Stimulated activated CD8-positive, alpha-beta memory T cell treated with anti-CD3 and anti-CD28 coated beads, Interleukin-4, amount 100 ng/mL, for 48 hours (primary cell): ENCODE results near the gene DEPDC7.
"Not testable (repeated sequence)": the region's sequence is repeated elsewhere in the genome, so short reads cannot be mapped to it uniquely, and the experiment has no call there.

Source experiments
- DNase-seq: peaks from one replicate; pipeline ENCODE4 v3.0.0-alpha.2; 2020

The DEPDC7 gene

DNA sequence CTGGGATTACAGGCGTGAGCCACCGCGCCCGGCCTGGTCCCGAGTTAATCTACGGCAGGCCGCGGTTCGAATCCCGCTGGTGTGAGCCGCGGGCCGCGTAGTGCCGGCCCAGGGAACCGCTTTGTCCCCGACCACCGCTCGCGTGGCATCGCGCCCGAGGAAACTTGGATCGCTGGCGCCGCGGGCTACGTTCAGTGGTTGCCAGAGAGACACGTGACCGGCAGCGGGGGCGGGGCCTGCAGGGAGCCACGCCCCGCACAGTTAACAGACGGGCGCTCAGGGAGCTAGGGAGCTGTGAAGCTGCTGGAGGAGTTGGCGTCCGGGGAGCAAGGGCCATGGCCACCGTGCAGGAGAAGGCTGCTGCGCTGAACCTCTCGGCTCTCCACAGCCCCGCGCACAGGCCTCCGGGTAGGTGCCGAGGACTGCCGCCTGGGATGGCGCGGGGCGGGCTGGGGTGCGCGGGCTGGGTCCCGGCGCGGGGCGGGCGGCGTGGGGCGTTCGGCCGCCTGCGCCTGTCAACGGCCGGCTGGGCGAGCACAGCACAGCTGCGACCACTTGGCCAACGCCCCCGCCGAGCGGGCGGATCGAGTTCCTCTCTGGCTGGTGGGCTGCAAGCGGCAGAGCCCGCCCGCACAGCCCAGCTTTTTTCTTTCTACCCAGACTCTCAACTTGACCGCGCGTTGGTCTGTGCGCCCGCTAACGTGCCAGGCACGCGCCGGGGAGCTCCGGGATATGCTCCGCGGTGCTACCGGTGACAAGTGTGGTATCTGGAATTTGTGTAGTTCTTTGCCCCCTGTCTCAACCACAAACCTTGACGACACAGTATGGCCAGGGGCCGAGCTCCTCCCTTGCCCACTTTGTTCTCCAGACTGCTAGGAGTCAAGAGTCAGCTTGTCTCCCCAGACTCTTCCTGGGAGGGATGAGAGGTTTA, at the start of gene DEPDC7:
Gene DEPDC7, plus strand, starts transcription at position 258 of the 931 bp plus-strand sequence. Its CDS starts 78 bp downstream, at position 336.
- DNase-seq = peak; percentile 86

DNA sequence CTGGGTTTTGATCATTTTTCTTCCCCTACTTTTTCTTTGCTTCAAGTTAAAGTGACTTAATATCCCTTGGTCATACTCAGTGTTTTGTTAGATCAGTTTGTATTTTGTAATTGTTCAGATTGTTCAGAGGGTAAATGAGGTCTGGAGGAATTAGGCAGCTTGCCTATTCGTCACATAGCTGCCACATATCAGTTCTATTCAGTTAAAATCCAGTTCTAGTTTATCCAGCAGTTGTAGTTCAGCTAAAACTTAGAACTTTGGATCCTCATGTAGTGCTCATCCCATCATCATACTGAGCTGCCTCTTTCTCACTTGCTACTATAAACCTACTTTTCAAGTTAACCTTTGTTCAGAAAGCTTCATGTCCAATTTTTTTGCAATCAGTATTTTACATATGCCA, 47.1 kb upstream of the DEPDC7 start:
- no peak for DNase-seq

GRCh38 chr11:32972233-32972632, 43.4 kb upstream of the DEPDC7 start:
- not testable (repeated sequence) for DNase-seq

- DNase-seq = no peak
These were observed 42.9 kb upstream of the DEPDC7 start for GRCh38 chr11:32972781-32973180.

DNA sequence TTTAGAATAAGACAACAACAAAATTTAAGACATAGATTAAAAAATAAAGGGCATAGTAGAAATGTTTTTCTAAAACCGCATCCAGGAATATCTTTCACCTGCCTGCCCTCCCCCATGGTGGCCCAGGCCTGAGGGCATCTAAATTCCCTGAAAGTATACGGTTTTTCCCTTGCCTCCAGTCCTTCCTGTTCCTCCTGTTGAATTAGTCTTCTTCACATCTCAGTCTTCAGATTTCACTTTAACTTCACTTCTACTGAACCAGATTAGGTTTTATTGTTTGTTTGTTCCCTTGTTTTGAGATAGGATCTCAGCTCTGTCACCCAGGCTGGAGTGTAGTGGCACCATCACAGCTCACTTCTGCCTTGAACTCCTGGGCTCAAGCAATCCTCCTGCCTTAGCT, 33.1 kb upstream of the DEPDC7 start:
- DNase-seq = no peak

- no peak for DNase-seq
These were observed 32.2 kb upstream of the DEPDC7 start for GRCh38 chr11:32983506-32983905.

DNA sequence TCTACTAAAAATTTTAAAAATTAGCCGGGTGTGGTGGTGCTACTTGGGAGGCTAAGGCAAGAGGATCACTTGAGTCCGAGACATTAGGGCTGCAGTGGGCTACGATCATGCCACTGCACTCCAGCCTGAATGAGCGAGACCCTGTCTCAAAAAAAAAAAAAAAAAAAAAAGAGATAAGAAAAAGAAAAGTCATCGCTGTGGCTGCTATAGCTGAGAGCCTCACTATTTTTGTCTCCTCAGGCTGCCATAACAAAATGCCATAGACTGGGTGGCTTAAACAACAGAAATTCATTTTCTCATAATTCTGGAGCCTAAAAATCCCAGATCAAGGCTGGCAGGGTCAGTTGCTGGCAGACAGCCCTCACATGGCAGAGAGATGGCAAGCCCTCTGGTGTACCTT, 30.1 kb upstream of the DEPDC7 start:
- no peak for DNase-seq

DNA sequence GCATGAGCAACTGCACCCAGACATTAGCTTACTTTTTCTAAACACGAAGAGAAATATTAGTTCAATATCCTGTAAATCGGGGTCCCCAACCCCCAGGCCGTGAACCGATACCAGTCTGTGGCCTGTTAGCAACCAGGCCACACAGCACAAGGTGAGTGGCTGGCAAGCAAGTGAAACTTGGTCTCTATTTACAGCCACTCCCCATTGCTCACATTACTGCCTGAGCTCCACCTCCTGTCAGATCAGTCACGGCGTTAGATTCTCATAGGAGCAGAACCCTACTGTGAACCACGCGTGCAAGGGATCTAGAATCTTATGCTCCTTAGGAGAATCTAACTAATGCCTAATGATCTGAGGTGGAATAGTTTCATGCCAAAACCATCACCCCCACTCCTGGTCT, 27.8 kb upstream of the DEPDC7 start:
- no peak for DNase-seq

DNA sequence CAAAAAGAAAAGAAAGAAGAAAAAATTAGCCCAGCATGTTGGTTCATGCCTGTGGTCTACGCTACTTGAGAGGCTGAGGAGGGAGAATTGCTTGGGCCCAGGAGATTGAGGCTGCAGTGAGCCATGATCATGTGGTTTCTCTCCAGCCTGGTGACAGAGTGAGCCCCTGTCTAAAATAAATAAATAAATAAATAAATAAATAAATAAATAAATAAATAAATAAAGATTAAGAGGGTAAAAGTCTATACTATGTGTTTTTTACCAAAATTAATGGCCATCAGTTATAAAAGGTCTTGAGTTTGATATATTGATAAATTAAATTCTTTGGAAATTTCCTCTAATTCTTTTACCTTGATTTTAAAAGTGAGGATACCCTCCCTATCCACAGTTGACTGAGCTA, 25.2 kb upstream of the DEPDC7 start:
- DNase-seq = no peak

- no peak for DNase-seq
These were observed 24.3 kb upstream of the DEPDC7 start for GRCh38 chr11:32991427-32991826.

- DNase-seq = no peak
These were observed 23.8 kb upstream of the DEPDC7 start for GRCh38 chr11:32991898-32992297.

DNA sequence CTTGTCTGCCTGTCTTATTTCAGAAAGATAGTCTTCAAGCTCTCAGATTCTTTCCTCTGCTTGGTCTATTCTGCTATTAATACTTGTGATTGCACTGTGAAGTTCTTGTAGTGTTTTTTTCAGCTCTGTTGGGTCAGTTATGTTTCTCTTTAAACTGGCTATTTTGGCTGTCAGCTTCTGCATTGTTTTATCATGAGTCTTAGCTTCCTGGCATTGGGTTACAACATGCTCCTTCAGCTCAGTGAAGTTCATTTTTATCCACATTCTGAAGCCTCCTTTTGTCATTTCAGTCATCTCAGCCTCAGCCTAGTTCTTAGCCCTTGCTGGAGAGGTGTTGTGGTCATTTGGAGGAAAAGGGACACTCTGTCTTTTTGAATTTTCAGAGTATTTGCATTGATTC, 15.5 kb upstream of the DEPDC7 start:
- no peak for DNase-seq

DNA sequence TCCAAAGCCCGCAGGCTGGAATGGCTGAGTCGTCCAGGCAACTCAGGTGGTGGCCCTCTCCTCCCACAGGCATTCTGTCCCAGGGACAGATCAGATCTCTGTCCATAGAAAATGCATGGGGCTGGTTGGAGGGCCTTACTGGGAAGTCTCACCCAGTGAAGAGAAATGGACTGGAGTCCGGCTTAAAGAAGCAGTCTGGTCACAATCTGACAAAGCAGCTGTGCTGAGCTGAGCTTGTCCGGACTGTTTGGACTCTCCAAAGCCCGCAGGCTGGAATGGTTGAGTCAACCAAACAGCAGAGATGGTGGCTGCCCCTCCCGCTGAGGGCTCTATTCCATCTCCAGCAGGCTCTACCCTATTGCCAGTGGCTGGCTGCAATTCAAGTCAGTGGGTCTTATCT, 14.4 kb upstream of the DEPDC7 start:
- DNase-seq = no peak

DNA sequence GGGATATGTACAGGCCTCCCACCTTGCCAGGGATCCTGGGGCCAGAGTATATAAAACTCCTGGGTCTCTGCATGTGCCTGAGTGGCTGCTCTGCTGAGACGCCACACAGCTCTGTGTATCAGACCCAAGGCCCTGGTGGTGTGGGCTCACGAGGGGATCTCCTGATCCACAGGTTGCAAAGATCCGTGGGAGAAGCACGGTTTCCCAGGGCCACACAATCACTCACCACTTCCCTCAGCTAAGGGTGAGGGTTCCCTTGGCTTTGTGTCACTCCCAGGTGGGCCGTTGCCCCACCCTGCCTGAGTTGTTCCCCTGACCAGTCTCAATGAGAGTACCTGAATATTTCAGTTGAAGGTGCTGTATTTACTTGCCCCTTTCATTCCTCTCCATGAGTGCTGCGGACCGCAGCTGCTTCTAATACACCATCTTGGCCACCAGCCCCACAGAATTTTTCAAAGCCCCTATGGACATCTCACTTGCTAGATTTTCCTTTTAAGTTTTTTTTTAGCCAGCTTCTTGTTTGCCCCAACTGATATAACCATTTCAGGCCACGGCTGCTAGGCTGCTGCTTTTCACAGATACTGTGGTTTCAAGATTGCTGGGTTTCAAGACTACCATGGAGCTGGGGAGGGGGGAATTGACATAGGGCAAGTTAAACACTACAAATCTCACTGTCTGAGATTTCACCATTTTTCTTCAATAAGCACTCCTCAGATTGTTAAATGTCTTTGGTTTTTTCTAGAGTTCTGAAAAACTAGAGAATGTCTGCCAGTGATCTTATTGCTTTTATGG, 13.7 kb upstream of the DEPDC7 start:
- no peak for DNase-seq

DNA sequence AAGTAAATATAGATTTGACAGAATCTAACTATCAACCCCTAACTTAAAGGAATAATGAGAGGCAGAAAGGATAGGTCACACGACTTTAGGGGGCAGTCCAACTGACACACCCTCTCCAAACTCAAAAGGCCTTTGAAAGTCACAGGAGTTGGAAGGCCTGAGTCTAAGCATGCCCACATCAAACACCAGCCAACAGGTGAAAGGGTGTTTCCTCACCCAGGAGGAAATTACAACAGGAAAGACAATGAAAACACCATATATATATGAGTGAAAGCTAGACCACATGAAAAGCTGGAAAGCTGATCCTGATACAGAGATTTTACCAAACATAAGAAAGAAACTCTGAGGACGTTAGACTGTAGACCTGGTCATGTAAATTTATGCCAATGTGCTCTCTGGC, 10.5 kb upstream of the DEPDC7 start:
- DNase-seq = no peak

GRCh38 chr11:33006010-33006409, 9.7 kb upstream of the DEPDC7 start:
- no peak for DNase-seq

DNA sequence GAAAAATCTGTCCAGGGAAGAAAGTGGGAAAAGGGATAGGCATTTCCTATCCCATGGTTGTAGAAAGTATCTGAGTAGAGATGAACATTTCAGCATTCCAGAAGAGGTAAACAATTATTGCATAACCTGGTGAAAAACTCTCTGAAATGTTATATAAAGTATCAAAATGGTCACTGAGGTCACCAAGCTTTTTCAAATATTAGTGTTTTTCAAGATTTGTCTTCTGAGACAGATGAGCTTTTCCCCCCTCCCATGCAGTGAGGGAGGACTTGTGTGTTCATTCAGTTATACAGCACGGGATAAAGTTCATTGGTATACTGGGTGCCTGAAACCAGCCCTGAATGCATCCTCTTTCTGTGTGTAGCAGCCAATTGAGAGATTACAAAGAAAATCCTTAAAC, 1.9 kb upstream of the DEPDC7 start:
- no peak for DNase-seq

- no peak for DNase-seq
These were observed 976 bp downstream of the DEPDC7 start for GRCh38 chr11:33016654-33017053.

DNA sequence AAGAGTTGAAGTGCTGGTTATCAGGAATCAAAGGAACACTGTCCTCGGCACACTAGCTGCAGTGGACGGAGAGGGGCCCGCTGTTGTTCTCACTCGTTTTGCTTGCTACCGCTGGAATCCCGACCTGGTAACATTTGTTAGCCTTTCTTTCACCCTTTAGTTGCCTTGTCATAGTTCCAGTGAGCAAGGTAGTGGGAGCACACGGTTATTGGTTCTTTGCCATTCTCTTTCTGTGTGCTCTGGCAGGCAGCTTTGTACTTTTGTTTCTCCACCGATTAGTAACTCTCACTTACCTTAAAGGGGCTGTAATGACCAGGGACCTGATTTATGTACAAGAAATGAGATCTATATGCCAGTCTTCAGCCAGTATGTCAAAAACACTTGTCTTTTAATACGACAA, 1.8 kb downstream of the DEPDC7 start:
- no peak for DNase-seq

- DNase-seq = no peak
These were observed 2.3 kb downstream of the DEPDC7 start for GRCh38 chr11:33017965-33018364.

DNA sequence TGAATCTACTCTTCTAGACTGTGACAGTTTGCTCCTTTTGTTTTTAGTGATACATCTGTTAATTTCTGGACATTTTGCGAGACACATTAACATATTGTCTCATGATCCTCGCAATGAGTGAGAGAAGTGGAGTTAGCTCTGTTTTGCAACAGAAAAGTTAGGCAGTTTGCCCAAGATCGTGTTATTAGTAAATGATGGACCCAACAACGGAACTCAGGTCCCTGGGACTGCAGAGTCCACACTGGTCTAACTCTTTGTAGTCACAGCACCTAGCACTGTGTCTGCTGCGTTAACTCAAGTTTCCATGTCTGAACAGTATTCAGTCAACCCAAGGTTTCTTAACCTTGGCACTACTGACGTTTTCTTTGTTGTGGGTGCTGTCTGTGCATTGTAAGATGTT, 3.2 kb downstream of the DEPDC7 start:
- no peak for DNase-seq

DNA sequence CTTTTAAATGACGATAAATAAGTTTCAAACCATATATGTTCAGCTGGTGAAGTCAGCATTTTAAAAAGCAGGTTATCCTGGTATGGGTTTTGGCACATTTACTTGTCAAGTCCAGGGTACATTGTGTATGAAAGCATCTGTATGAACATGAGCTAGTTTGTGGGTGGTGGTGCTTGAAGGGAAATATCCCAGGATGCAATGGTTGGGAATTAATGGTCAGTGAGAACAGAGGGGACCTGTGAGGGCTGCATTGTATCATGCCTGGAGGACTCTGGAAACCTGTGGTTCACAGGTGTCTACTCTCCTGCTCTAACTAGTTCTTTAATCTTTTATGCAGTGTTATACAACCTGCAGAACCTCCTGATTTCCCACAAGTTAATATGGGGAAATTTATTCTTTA, 5.8 kb downstream of the DEPDC7 start:
- DNase-seq = no peak

- no peak for DNase-seq
These were observed 6.3 kb downstream of the DEPDC7 start for GRCh38 chr11:33021937-33022336.

GRCh38 chr11:33025339-33025722, 9.7 kb downstream of the DEPDC7 start:
- DNase-seq = no peak
